Thoracic aorta (tissue), 2 donors: Measurements from ENCODE around the gene ICAM3. TPM values are rescaled to one million over a fixed set of nuclear protein-coding genes. Genes with fewer than 3 reads are reported as not detected.

Experiments
- ATAC-seq: fragments of 150-250 bp; one replicate; pipeline ENCODE4 v1.8.0; 2017; ENCODE audit warnings: low read depth; ENCODE audit not compliant: insufficient number of reproducible peaks, low FRiP score
- DNase-seq: peaks from one replicate; pipeline ENCODE4 v3.0.0-alpha.2; 2020; ENCODE audit warnings: low spot score
- H3K27ac ChIP-seq, 2 donors: fragments of 200-600 bp; sonication (generic); 1 replicate in 1 of 2; 2 replicates in 1 of 2; pipeline ENCODE4 v1.5.1; 2016; ENCODE audit warnings: mild to moderate bottlenecking in 2 of 2, moderate library complexity in 2 of 2
- H3K27me3 ChIP-seq: fragments of 200-600 bp; sonication (generic); replicated peaks from 2 replicates; pipeline ENCODE4 v1.6.0; 2016; ENCODE audit warnings: mild to moderate bottlenecking; ENCODE audit not compliant: insufficient read depth
- H3K36me3 ChIP-seq: fragments of 200-600 bp; sonication (generic); one replicate; pipeline ENCODE4 v1.5.1; 2016
- H3K4me1 ChIP-seq, 2 donors: fragments of 200-600 bp; sonication (generic); 1 replicate in 1 of 2; 2 replicates in 1 of 2; pipeline versions ENCODE4 v1.5.1 to v1.6.0; 2016; ENCODE audit warnings: low read depth in 2 of 2, mild to moderate bottlenecking in 1 of 2; ENCODE audit not compliant: control insufficient read depth in 1 of 2
- H3K4me3 ChIP-seq: fragments of 200-600 bp; sonication (generic); 2 replicates; pipeline ENCODE4 v1.5.1; 2016; ENCODE audit warnings: mild to moderate bottlenecking
- H3K9me3 ChIP-seq: fragments of 200-600 bp; sonication (generic); 2 replicates; pipeline ENCODE4 v1.5.1; 2016
- total RNA-seq, 2 donors: library from RNA; depleted of rRNA; stranded (reverse); fragments of >200 nt; gene quantifications; one replicate each; pipeline versions ENCODE4 v1.1.0 to v1.2.3, GENCODE V29; 2016
- TF ChIP-seq, protein P1 (sequence below): fragments of 200-600 bp; sonication (generic); IDR thresholded peaks from one replicate; pipeline ENCODE4 v1.5.1; 2019; ENCODE audit warnings: antibody characterized with exemption

ICAM3 gene
- total RNA-seq, 2 donors from 2014 or later: 3.5 to 8.0 TPM

DNA sequence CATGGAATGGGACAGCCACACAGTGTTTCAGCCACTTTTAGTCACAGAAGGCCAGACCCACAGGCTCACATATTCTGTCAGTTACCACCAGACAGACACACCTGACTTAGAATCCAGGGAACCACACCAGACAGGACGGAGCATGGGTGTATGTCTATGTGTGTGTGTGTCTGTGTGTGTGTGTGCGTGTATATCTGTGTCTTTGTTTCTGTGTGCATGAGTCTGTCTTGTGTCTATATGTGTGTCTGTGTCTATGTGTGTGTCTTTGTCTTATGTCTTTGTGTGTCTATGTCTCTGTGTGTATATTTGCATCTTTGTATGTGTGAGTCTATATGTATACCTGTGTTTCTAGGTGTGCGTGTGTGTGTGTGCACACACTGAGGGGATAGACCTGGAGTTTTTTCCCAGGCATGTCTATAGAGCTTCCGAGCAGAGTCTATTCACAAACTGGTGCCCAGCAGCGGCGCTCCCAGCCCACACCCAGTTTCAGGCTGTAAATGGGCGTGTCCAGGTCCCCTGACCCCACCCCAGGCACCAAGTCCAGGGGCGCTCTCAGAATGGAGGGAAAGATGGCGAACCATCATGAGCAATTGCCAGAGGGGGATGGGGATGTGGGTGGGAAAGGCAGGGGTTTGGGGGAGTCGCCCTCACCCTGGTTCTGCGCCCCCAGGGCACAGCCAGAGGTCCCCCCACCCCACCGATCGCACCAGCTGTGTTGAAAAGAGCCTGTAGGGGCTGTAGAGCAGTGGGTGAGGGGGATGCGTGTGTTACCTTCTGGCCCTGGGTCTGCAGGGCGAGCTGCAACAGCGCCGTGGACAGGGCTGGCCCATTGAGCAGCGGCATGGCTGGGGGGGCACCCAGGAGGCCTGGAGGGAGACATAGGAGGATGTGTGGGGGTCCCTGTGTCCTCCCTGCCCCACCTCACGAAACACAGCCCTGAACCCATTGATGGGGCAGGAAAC lies 17.3 kb downstream of the ICAM3 start:
- Histone ChIP-seq H3K27ac (no peak overlapping the region), H3K4me3 (no peak overlapping the region), H3K27me3 (no peaks in the 10 kb centered on the region), H3K4me1 (no peaks in the 10 kb centered on the region), H3K9me3 (no peaks in the 10 kb centered on the region), H3K36me3 (peaks cover 70% of the 10 kb centered on the region)
- no peak for DNase-seq
- ATAC-seq: no peak
- TF ChIP-seq, protein P1, sequence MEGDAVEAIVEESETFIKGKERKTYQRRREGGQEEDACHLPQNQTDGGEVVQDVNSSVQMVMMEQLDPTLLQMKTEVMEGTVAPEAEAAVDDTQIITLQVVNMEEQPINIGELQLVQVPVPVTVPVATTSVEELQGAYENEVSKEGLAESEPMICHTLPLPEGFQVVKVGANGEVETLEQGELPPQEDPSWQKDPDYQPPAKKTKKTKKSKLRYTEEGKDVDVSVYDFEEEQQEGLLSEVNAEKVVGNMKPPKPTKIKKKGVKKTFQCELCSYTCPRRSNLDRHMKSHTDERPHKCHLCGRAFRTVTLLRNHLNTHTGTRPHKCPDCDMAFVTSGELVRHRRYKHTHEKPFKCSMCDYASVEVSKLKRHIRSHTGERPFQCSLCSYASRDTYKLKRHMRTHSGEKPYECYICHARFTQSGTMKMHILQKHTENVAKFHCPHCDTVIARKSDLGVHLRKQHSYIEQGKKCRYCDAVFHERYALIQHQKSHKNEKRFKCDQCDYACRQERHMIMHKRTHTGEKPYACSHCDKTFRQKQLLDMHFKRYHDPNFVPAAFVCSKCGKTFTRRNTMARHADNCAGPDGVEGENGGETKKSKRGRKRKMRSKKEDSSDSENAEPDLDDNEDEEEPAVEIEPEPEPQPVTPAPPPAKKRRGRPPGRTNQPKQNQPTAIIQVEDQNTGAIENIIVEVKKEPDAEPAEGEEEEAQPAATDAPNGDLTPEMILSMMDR: no peak

DNA sequence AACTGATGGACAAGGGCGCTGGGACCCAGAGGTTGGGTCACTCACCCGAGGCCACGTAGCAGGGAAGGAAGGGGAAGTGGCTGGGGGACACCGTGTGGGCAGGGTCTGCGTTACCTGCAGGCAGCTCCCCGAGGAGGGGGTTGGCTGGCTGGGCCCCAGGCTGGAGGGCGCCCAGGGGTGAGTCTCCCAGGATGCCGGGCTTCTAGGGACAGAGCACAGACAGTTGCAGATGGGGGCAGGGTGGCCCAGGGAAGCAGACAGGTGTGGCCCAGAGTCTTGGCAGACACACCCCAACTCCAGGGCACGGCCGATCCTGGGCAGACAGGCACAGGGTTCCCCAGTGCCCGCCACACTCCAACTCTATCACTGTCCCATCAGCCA lies 18.0 kb downstream of the ICAM3 start:
- Histone ChIP-seq H3K27ac (no peak overlapping the region), H3K4me3 (no peak overlapping the region), H3K27me3 (no peaks in the 10 kb centered on the region), H3K4me1 (no peaks in the 10 kb centered on the region), H3K36me3 (peaks cover 67% of the 10 kb centered on the region), H3K9me3 (no peaks in the 10 kb centered on the region)
- TF ChIP-seq, protein P1: no peak
- DNase-seq: no peak
- no peak for ATAC-seq

DNA sequence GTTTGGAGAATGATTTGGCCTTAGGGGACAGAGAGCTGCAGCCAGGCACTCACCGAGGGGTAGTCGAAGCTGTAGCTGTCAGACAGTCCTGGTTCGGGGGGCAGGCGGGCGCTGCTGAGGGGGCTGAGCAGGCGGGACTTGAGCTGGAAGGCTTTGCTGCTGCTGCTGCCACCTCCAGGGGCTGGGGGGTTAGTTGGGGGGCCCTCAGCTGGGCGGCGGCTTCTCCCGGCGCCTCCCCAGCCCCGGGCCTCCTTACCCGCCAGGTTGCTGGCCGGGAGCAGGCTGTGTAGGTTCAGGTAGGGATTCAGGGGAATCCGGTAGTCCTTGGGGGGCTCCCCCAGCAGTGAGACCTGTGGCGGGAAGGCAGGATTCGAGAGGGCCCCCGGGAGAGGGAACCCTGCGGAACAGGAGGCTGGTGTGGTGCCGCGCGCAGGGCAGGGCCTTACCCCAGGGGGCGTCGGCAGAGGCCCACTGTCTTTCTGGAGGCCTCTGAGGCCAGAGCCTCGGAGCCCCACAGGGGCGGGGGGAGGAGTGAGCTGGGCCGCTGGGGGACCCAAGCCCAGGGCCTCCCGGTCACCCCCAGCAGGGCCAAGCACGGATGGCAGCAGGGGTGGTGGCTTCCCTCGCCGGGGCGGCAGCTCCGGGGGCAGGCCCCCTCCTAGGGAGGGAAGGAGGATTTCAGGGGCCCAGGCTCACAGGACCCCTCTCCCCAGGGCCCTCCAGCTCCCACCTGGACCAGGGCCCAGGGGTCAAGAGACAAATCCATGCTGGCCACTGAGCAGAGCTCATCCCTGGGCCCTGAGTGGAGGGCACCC lies 18.6 kb downstream of the ICAM3 start:
- no peaks in the 10 kb centered on the region for H3K9me3 ChIP-seq
- TF ChIP-seq, protein P1: no peak
- peaks cover 0 to 4% of the 10 kb centered on the region in 2 donors for H3K4me1 ChIP-seq
- ATAC-seq (no peak), DNase-seq (no peak)
- H3K27ac ChIP-seq: no peak overlapping the region
- H3K36me3 ChIP-seq: peaks cover 66% of the 10 kb centered on the region
- H3K4me3 ChIP-seq: no peak overlapping the region
- H3K27me3 ChIP-seq: no peaks in the 10 kb centered on the region

DNA sequence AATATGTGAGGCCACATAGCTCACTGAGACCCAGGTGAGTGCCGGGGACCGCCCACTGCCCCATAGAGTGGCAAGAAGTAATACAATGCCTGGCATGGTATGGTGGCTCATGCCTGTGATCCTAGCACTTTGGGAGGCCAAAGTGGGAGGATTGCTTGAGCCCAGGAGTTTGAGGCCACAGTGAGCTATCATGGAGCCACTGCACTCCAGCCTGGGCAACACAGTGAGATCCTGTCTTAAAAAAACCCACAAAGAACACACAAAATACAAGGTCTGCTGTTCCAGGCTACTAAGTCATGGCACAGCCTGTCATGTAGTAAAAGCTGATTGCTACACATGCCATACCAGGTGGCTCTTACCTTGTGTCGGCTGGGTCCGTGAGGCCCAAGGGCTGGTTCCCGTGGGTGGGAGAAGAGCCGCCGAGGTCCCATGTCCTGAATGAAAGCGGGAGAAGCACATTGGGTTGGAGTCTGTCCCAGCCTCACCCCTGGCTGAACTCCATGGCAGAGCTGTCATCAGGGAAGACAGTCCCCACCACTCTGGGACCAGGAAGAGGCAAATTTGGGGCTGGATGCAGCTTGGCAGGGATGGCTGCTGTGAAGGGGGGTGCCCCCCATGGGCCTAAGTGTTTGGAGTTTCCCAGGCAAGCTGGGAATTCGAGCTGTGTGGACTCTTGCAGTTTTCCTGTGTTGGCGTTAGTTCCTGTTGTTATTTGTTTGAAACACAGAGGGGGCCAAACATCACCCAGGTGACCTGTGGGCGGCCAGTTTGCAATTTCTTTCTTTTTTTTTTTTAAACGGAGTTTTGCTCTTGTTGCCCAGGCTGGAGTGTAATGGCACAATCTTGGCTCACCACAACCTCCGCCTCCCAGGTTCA lies 20.4 kb downstream of the ICAM3 start:
- no peak for DNase-seq
- H3K9me3 ChIP-seq: no peaks in the 10 kb centered on the region
- H3K4me1 ChIP-seq: peaks cover 4 to 10% of the 10 kb centered on the region in 2 donors
- ATAC-seq: no peak
- peaks cover 48% of the 10 kb centered on the region for H3K36me3 ChIP-seq
- H3K27me3 ChIP-seq: no peaks in the 10 kb centered on the region
- no peak overlapping the region for H3K27ac ChIP-seq
- TF ChIP-seq, protein P1: no peak
- no peak overlapping the region for H3K4me3 ChIP-seq
